GM19455 (cell line): ENCODE data around the gene RAD23B.
"Not testable (repeated sequence)": the region's sequence is repeated elsewhere in the genome, so short reads cannot be mapped to it uniquely, and the experiment has no call there.

Source experiments
- ATAC-seq: cut with Tn5 transposase; IDR thresholded peaks from one replicate; pipeline ENCODE4 v1.9.1; 2021; ENCODE audit not compliant: unreplicated experiment

Gene RAD23B

GRCh38 chr9:107292821-107293542, 9.9 kb downstream of the RAD23B start:
- no peak for ATAC-seq

- no peak for ATAC-seq
These were observed 10.5 kb downstream of the RAD23B start for GRCh38 chr9:107293543-107294085.

- no peak for ATAC-seq
These were observed 11.7 kb downstream of the RAD23B start for GRCh38 chr9:107294756-107295155.

DNA sequence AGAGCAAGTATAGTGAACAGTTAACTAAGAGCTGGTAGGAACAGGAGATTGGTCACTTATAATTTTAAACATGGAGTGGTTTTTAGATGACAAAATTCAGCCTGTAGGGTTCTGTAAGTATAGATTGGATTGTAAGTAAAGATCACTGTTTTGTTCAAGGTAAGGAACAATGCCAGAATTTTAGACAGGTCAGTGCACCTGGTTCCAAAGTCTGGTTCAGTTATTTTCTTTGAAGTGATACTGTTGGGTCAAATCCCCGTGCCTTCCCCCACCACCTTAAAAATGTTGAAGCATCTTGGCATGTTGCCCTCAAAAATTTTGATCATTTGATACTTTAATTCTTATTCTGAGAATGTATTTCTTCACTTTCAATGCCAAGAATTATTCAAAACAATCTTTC, 12.9 kb downstream of the RAD23B start:
- ATAC-seq, result no peak

DNA sequence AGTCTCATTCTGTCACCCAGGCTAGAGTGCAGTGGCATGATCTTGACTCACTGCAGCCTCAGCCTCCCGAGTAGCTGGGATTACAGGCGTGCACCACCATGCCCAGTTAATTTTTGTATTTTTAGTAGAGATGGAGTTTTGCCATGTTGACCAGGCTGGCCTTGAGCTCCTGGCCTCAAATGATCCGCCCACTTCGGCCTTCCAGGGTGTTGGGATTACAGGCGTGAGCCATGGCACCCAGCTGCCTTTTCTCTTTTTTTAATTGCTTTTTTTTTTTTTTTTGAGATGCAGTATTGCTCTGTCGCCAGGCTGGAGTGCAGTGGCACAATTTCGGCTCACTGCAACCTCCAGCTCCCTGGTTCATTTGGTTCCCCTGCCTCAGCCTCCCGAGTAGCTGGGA, 13.5 kb downstream of the RAD23B start:
- not testable (repeated sequence) for ATAC-seq

- no peak for ATAC-seq
These were observed 16.4 kb downstream of the RAD23B start for GRCh38 chr9:107299437-107299836.

- no peak for ATAC-seq
These were observed 23.2 kb downstream of the RAD23B start for GRCh38 chr9:107306308-107306707.

- ATAC-seq, result no peak
These were observed 24.3 kb downstream of the RAD23B start for GRCh38 chr9:107307331-107307730.

GRCh38 chr9:107308461-107308860, 25.4 kb downstream of the RAD23B start:
- ATAC-seq, result no peak

DNA sequence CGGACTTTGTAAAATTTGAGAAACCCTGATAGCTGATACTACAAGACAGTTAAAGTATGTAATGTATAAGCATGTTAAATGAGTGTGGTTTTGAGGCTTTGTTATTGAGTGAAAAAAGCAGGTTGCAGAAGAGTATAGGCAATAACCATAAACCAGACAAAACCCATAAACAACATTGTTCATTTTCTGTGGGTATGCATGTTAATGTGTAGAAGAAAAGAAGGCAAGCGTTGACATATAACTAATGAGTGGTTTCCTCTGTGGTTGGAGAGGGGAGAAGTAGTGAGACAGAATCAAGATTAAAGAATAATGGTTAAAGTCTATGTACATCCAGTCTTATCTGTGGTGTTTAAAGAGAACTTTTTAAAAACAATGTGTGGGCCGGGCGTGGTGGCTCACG, 26.2 kb downstream of the RAD23B start:
- ATAC-seq, result no peak

- no peak for ATAC-seq
These were observed 29.4 kb downstream of the RAD23B start for GRCh38 chr9:107312376-107313050.

DNA sequence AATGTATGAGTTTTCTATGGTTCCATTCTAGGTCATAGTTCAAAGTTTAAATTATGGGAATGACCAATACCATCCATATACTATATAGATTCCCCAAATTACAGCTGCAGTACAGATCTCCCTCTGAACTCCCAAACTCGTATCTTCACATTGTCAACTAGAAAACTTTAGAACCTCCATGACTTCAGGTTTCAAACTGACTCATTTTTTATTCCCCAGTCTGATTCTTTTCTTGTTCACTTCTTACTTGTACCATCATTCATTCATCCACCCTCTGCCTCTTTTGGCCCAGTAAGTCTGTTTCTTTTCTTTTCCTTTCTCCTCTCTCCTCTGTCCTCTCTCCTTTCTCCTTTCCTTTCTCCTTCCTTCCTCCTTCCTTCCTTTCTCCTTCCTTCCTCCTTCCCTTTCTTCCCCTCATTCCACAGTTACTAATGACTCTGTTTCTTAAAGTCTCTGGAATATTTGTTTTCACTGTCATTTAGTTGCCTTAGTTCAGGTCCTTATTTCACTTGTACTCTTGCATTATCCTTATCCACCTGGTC, 30.5 kb downstream of the RAD23B start:
- ATAC-seq, result no peak

DNA sequence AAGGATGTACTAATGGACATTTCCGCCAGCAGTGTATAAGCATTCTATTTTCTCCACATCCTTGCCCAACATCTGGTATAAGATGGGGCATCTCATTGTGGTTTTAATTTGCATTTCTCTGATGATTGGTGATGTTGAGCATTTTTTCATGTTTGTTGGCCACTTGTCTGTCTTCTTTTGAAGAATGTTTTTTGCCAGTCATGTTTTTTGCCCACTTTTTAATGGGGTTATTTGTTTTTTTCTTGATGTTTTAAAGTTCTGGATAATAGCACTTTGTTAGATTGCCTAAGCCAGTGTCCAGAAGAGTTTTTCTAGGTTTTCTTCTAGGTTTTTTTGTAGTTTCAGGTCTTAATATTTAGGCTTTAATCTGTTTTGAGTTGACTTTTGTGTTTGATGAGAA, 31.7 kb downstream of the RAD23B start:
- no peak for ATAC-seq

- no peak for ATAC-seq
These were observed 33.9 kb downstream of the RAD23B start for GRCh38 chr9:107316795-107317661.

DNA sequence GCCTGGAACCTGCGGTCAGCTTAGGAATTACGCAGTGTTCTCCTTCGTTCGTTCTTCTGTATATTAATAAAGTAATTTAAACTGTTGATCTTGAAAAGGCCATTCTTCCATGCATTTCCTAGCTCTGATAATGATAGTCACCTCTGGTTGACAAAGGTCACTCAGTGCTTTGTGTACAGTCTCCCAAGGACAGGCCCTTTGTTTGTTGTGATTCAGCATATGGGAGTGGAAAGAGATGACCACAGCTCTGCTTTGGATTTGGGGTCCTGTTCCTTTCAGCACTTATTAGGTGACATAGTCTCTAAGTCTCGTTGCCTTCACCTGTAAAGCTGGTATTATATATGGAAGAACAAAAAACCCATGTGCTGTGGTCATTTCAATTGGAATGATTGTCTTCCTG, 39.6 kb downstream of the RAD23B start:
- ATAC-seq, result no peak

DNA sequence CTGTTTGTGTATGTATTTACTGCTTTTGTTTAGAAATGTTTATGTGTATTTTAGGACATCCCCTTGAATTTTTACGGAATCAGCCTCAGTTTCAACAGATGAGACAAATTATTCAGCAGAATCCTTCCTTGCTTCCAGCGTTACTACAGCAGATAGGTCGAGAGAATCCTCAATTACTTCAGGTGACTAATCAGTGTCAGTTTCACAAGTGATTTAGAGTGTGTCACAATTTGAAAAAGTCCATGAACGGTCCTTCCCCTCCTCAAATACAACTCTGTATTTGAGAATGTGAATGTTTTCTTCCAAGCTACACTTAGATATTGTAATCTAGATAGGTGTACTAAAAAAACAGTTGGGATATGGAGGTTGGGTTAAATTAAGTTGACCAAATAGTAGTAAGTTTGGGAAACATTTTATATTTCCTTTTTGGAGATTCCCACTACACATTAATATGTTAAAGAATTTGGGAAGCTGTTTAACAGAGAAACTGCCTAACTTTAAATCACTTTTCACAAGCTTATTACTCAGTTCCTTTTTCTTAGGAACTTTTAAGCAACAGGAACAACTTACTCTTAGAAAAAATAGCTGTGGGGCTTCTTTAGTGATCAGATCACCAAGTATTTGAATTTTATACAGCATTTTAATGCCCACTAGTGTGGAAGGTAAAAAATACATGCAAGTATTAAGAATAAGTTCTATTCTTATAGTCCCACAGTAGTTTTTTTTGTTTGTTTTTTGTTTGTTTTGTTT, 40.9 kb downstream of the RAD23B start:
- no peak for ATAC-seq

DNA sequence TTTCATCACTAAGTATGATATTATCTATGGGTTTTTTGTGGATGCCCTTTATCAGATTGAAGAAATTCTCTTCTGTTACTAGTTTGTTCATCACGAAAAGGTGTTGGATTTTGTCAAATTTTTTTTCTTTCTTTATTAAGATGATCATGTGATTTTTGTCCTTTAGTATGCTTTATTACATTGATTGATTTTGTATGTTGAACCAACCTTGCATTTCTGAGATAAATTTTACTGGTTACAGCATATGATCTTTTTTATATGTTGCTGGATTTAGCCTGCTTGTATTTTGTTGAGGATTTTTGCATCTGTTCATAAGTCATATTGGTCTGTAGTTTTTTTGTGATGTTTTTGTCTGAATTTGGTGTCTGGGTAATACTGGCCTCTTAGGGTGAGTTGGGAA, 42.8 kb downstream of the RAD23B start:
- no peak for ATAC-seq

DNA sequence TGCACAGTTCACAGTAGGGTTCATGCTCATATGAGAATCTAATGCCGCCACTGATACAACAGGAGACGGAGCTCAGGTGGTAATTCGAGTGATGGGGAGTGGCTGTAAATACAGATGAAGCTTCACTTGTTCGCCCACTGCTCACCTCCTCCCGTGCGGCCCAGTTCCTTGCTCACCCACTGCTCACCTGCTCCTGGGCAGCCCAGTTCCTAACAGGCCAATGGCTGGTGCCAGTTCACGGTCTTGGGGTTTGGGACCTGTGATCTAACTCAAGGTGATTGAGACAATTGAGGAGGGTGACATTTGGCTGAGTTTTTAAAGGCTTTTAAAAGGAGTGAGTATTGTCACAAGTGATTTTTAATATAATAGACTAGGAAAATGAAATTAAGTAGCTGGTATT, 45.4 kb downstream of the RAD23B start:
- ATAC-seq, result no peak

- no peak for ATAC-seq
These were observed 47.3 kb downstream of the RAD23B start for GRCh38 chr9:107330420-107330819.

DNA sequence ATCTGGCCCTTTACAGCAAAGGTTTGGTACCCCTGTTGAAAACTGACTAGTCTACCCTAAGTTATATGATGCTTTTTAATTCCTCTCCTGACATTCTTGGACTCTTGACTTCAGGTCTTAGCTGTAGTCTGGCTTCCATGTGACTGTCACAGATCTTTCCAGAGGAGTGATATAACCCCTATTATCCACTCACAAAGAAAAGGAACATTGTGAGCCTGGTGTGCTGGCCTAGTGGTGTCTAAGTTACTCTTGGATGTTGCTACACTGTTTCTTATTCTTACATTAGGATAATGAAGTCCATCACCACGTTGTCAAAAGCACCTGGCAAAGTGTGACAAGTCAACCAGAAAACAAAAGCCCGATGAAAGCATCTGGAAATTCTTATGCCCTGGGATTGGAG, 49.8 kb downstream of the RAD23B start:
- ATAC-seq, result no peak

DNA sequence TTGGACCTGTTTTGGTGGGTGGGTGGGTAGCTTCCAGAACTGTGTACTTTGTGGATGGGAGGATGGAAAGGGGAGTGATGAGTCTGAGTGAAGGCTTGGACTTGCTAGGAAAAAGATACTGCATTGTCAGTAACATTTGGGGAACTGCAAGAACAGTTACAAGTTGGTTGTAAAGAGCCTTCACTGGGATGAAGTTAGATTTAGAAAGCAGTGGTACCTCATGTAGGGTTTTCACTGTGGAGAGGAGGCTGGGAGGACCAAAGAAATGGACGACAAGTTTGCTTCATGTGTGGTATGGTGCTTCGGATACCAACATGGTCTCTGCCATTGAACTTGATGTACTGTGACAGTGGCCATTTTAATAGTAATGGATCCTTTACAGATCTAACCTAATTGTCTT, 50.3 kb downstream of the RAD23B start:
- no peak for ATAC-seq
